Stimulated activated effector memory CD8-positive, alpha-beta T cell treated with anti-CD3 and anti-CD28 coated beads, Interleukin-12 subunit alpha, Interleukin-12 subunit beta, amount 100 ng/mL, for 72 hours (primary cell): ENCODE data around the gene CDK19.
"Not testable (repeated sequence)": the region's sequence is repeated elsewhere in the genome, so short reads cannot be mapped to it uniquely, and the experiment has no call there.

ENCODE experiments used
- ATAC-seq: fragments of 150-1000 bp; cut with Tn5 transposase; 2 replicates; pipeline ENCODE4 v1.10.0; 2021
- DNase-seq, 2 donors: peaks; one replicate each; pipeline ENCODE4 v3.0.0; 2021 to 2022; ENCODE audit warnings: low spot score in 2 of 2
- H3K27ac Mint-ChIP-seq: one replicate; pipeline ENCODE4 v1.8.0; 2022; ENCODE audit warnings: mild to moderate bottlenecking, mixed read lengths
- H3K36me3 Mint-ChIP-seq: one replicate; pipeline ENCODE4 v1.8.0; 2022; ENCODE audit warnings: mild to moderate bottlenecking, mixed read lengths
- H3K4me1 Mint-ChIP-seq: one replicate; pipeline ENCODE4 v1.8.0; 2022; ENCODE audit warnings: mixed read lengths
- H3K4me3 Mint-ChIP-seq: one replicate; pipeline ENCODE4 v1.8.0; 2022; ENCODE audit warnings: mild to moderate bottlenecking, mixed read lengths
- H3K9me3 Mint-ChIP-seq: one replicate; pipeline ENCODE4 v1.8.0; 2022; ENCODE audit warnings: mixed read lengths

CDK19 gene

GRCh38 chr6:110815411-110816409 lies at the start of gene CDK19:
Gene CDK19, minus strand, starts transcription at chr6:110815469. Its CDS starts 333 bp downstream, at chr6:110815136.
- peaks cover 18% of the 10 kb centered on the region for H3K4me1 Mint-ChIP-seq
- H3K9me3 Mint-ChIP-seq, result no peaks in the 10 kb centered on the region
- peaks cover 22% of the 10 kb centered on the region for H3K36me3 Mint-ChIP-seq
- H3K27ac Mint-ChIP-seq, result peak within 1 kb of the TSS; percentile 99
- peak; percentile 93 to 100 for DNase-seq
- peak; percentile 91 for ATAC-seq
- peak within 1 kb of the TSS; percentile 99 for H3K4me3 Mint-ChIP-seq

- no peaks in the 10 kb centered on the region for H3K36me3 Mint-ChIP-seq
- no peak overlapping the region for H3K27ac Mint-ChIP-seq
- H3K4me3 Mint-ChIP-seq, result no peak overlapping the region
- ATAC-seq, result no peak
- H3K4me1 Mint-ChIP-seq, result no peaks in the 10 kb centered on the region
- no peak for DNase-seq
- no peaks in the 10 kb centered on the region for H3K9me3 Mint-ChIP-seq
These were observed 49.6 kb upstream of the CDK19 start for GRCh38 chr6:110864824-110865223.

- H3K36me3 Mint-ChIP-seq, result no peaks in the 10 kb centered on the region
These were observed 44.1 kb upstream of the CDK19 start for GRCh38 chr6:110859335-110859792.

GRCh38 chr6:110858562-110859214 lies 43.4 kb upstream of the CDK19 start:
- Mint-ChIP-seq H3K4me3 (no peak overlapping the region), H3K4me1 (no peaks in the 10 kb centered on the region), H3K9me3 (no peaks in the 10 kb centered on the region), H3K27ac (no peak overlapping the region), H3K36me3 (no peaks in the 10 kb centered on the region)
- ATAC-seq (no peak), DNase-seq (no peak)

More at GRCh38 chr6:110859335-110859792, 44.1 kb upstream of the CDK19 start:
- Mint-ChIP-seq H3K4me1 (no peaks in the 10 kb centered on the region), H3K4me3 (no peak overlapping the region), H3K9me3 (no peaks in the 10 kb centered on the region), H3K27ac (no peak overlapping the region)
- no peak for ATAC-seq
- DNase-seq, result no peak

- H3K4me3 Mint-ChIP-seq, result no peak overlapping the region
- no peak for ATAC-seq
- no peaks in the 10 kb centered on the region for H3K9me3 Mint-ChIP-seq
- H3K27ac Mint-ChIP-seq, result no peak overlapping the region
- no peak for DNase-seq
- H3K4me1 Mint-ChIP-seq, result no peaks in the 10 kb centered on the region
- no peaks in the 10 kb centered on the region for H3K36me3 Mint-ChIP-seq
These were observed 42.7 kb upstream of the CDK19 start for GRCh38 chr6:110858016-110858415.

GRCh38 chr6:110856296-110856695 lies 41.0 kb upstream of the CDK19 start:
- ATAC-seq, result no peak
- no peak for DNase-seq
- no peak overlapping the region for H3K4me3 Mint-ChIP-seq
- no peak overlapping the region for H3K27ac Mint-ChIP-seq
- no peaks in the 10 kb centered on the region for H3K9me3 Mint-ChIP-seq
- H3K4me1 Mint-ChIP-seq, result no peaks in the 10 kb centered on the region
- no peaks in the 10 kb centered on the region for H3K36me3 Mint-ChIP-seq

GRCh38 chr6:110853754-110854477 lies 38.6 kb upstream of the CDK19 start:
- no peak for ATAC-seq
- H3K4me1 Mint-ChIP-seq, result no peaks in the 10 kb centered on the region
- DNase-seq, result no peak
- H3K36me3 Mint-ChIP-seq, result no peaks in the 10 kb centered on the region
- no peak overlapping the region for H3K4me3 Mint-ChIP-seq
- H3K9me3 Mint-ChIP-seq, result no peaks in the 10 kb centered on the region
- H3K27ac Mint-ChIP-seq, result no peak overlapping the region

- ATAC-seq (no peak), DNase-seq (no peak)
- Mint-ChIP-seq H3K4me3 (no peak overlapping the region), H3K4me1 (no peaks in the 10 kb centered on the region), H3K27ac (no peak overlapping the region), H3K36me3 (no peaks in the 10 kb centered on the region), H3K9me3 (no peaks in the 10 kb centered on the region)
These were observed 37.5 kb upstream of the CDK19 start for GRCh38 chr6:110852773-110853172.

- H3K36me3 Mint-ChIP-seq, result no peaks in the 10 kb centered on the region
- no peaks in the 10 kb centered on the region for H3K4me1 Mint-ChIP-seq
- ATAC-seq (no peak), DNase-seq (no peak)
- no peaks in the 10 kb centered on the region for H3K9me3 Mint-ChIP-seq
- no peak overlapping the region for H3K27ac Mint-ChIP-seq
- no peak overlapping the region for H3K4me3 Mint-ChIP-seq
These were observed 34.5 kb upstream of the CDK19 start for GRCh38 chr6:110849781-110850180.

- H3K9me3 Mint-ChIP-seq, result no peaks in the 10 kb centered on the region
- no peak for DNase-seq
- no peaks in the 10 kb centered on the region for H3K4me1 Mint-ChIP-seq
- H3K4me3 Mint-ChIP-seq, result no peak overlapping the region
- H3K27ac Mint-ChIP-seq, result no peak overlapping the region
- ATAC-seq, result no peak
- H3K36me3 Mint-ChIP-seq, result no peaks in the 10 kb centered on the region
These were observed 26.0 kb upstream of the CDK19 start for GRCh38 chr6:110841266-110841665.

- not testable (repeated sequence) for H3K4me1 Mint-ChIP-seq, ATAC-seq, H3K36me3 Mint-ChIP-seq, H3K9me3 Mint-ChIP-seq, H3K27ac Mint-ChIP-seq, H3K4me3 Mint-ChIP-seq, DNase-seq
These were observed 20.5 kb upstream of the CDK19 start for GRCh38 chr6:110835751-110836150.

GRCh38 chr6:110833831-110834230 lies 18.6 kb upstream of the CDK19 start:
- Mint-ChIP-seq H3K4me3 (no peak overlapping the region), H3K4me1 (no peaks in the 10 kb centered on the region), H3K36me3 (no peaks in the 10 kb centered on the region), H3K27ac (no peak overlapping the region), H3K9me3 (no peaks in the 10 kb centered on the region)
- ATAC-seq, result no peak
- DNase-seq, result no peak

GRCh38 chr6:110831405-110831804 lies 16.1 kb upstream of the CDK19 start:
- no peak for DNase-seq
- H3K4me3 Mint-ChIP-seq, result no peak overlapping the region
- H3K4me1 Mint-ChIP-seq, result no peaks in the 10 kb centered on the region
- H3K36me3 Mint-ChIP-seq, result no peaks in the 10 kb centered on the region
- H3K9me3 Mint-ChIP-seq, result no peaks in the 10 kb centered on the region
- no peak for ATAC-seq
- H3K27ac Mint-ChIP-seq, result no peak overlapping the region

- H3K36me3 Mint-ChIP-seq, result no peaks in the 10 kb centered on the region
- H3K9me3 Mint-ChIP-seq, result no peaks in the 10 kb centered on the region
- H3K4me3 Mint-ChIP-seq, result no peak overlapping the region
- no peak for DNase-seq
- H3K4me1 Mint-ChIP-seq, result no peaks in the 10 kb centered on the region
- no peak overlapping the region for H3K27ac Mint-ChIP-seq
- no peak for ATAC-seq
These were observed 13.1 kb upstream of the CDK19 start for GRCh38 chr6:110828396-110828795.
